Adipose tissue (tissue), 3 donors: Measurements from ENCODE around the gene ADSL. TPM values are rescaled to one million over a fixed set of nuclear protein-coding genes. Genes with fewer than 3 reads are reported as not detected.
"Not testable (repeated sequence)": the region's sequence is repeated elsewhere in the genome, so short reads cannot be mapped to it uniquely, and the experiment has no call there.

Experiments used
- H3K27ac ChIP-seq: one replicate; pipeline ENCODE4 v1.5.1; 2013; ENCODE audit warnings: low read depth, low read length
- WGBS, 3 donors: extraction: QIAGEN DNeasy Blood & Tissue Kit; methylation state at CpG; one replicate each; pipeline ENCODE4 v1.1.7; 2013; 5-methylcytosine and 5-hydroxymethylcytosine counted together
- polyA plus RNA-seq, 3 donors: library from polyadenylated mRNA; stranded (reverse); fragments of 200-250 nt; gene quantifications; one replicate each; pipeline ENCODE4 v1.2.3, GENCODE V29; 2013
- donor health status: healthy with polysubstance abuse.
- donor health status: Bipolar disorder and iron deficiency.
- donor health status: healthy.

The ADSL gene
- polyA plus RNA-seq: 10 to 100 TPM; 38.4 to 44.5 (median 44.0) TPM

DNA sequence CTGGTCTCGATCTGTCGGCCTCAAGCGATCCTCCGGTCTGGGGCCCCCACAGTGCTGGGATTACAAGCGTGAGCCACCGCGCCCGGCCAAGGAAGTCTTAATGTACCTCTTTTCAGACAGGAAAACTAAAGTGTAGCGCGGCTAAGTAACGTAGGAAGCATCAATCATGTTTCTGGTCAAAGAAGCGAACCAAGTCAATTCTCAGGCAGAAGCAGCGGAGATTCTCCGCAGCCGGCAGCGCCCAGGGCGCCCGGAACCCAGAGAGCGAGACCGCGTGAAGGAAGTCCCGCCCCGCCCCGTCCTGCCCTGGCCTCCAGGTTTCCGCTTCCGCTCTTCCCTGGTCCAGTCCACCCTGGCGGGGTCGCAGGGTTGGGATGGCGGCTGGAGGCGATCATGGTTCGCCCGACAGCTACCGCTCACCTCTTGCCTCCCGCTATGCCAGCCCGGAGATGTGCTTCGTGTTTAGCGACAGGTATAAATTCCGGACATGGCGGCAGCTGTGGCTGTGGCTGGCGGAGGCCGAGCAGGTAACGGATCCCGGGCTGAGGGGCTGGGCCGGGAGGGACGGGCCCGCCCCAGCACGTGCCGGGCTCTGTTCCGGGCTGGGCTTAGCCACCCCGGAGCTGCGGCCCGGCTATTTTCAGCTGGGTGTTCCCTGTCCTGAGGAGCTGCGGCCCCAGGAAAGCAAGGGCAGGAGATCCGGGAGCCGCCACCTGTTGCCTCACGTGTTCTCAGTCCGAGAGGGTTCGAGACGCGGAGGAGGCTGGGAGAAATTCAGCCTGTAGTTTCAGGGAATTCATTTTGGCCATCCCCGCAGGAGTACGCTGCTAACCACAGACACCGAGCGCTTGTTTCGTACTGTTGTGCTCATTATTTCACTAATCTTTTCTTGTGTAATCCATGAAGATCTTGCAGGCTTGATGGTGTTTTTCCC, at the start of gene ADSL:
TSS of gene ADSL (plus strand) at position 316 of the 934 bp plus-strand sequence. CDS start at position 375, 59 bp downstream.
- WGBS, 3 donors: 1% methylated on average over 65 of the region's 65 CpGs
- H3K27ac ChIP-seq: no peak within 1 kb of the TSS

GRCh38 chr22:40300316-40300715, 46.0 kb upstream of the ADSL start:
- H3K27ac ChIP-seq: no peak overlapping the region

DNA sequence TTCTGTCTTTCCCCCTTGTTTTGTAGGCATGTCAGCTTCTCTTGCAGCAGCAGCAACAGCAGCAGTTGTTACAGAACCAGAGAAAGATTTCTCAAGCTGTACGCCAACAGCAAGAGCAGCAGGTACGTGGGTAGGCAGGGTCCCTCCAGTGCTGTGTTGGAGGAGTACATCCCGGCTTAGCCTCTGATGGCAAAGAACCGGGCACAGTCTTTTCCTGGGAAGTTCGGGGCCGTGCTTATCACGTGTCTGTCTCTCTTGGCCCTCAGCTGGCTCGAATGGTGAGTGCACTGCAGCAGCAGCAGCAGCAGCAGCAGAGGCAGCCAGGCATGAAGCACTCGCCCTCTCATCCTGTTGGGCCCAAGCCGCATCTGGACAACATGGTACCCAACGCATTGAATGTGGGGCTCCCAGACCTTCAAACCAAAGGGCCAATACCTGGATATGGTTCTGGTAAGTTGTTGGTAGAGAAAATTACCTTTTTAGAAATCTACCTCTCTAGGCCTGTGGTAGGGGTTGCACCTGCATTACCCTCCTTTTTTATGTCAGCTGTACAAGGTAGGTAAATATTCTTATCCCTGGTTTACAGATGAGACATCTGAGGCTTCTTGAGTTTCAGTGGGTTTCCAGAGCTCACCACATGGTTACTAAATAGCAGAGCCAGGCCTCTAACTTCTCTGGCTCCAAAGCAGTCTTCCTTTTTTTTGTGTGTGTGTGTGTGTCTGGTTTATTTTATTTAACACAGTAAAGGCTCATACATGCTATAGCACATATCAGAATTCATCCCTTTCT, 45.2 kb upstream of the ADSL start:
- 91 to 95% (median 92%) methylated on average over 11 of the region's 11 CpGs for WGBS, 3 donors
- no peak overlapping the region for H3K27ac ChIP-seq

GRCh38 chr22:40302149-40302548, 44.2 kb upstream of the ADSL start:
- H3K27ac ChIP-seq: no peak overlapping the region
- WGBS, 3 donors: 96 to 98% (median 97%) methylated on average over 11 of the region's 11 CpGs

- 96 to 98% (median 98%) methylated on average over 5 of the region's 5 CpGs for WGBS, 3 donors
- H3K27ac ChIP-seq: no peak overlapping the region
These were observed 40.7 kb upstream of the ADSL start for GRCh38 chr22:40305625-40306024.

- WGBS, 3 donors: 87 to 95% (median 93%) methylated on average over 6 of the region's 6 CpGs
- H3K27ac ChIP-seq: no peak overlapping the region
These were observed 37.2 kb upstream of the ADSL start for GRCh38 chr22:40308999-40309573.

GRCh38 chr22:40309631-40310030, 36.7 kb upstream of the ADSL start:
- no peak overlapping the region for H3K27ac ChIP-seq

GRCh38 chr22:40310081-40310767, 36.1 kb upstream of the ADSL start:
- H3K27ac ChIP-seq: no peak overlapping the region
- WGBS, 3 donors: 66 to 83% (median 80%) methylated on average over 9 of the region's 9 CpGs

GRCh38 chr22:40310768-40311120, 35.6 kb upstream of the ADSL start:
- 73 to 85% (median 82%) methylated on average over 5 of the region's 5 CpGs for WGBS, 3 donors
- H3K27ac ChIP-seq: no peak overlapping the region

- 97 to 98% (median 97%) methylated on average over 12 of the region's 12 CpGs for WGBS, 3 donors
- not testable (repeated sequence) for H3K27ac ChIP-seq
These were observed 34.7 kb upstream of the ADSL start for GRCh38 chr22:40311646-40312045.

GRCh38 chr22:40312050-40312449, 34.2 kb upstream of the ADSL start:
- 80 to 90% (median 85%) methylated on average over 2 of the region's 2 CpGs for WGBS, 3 donors
- H3K27ac ChIP-seq: no peak overlapping the region

GRCh38 chr22:40313007-40313406, 33.3 kb upstream of the ADSL start:
- 22 to 65% (median 27%) methylated on average over 2 of the region's 2 CpGs for WGBS, 3 donors
- H3K27ac ChIP-seq: no peak overlapping the region

GRCh38 chr22:40314041-40314440, 32.3 kb upstream of the ADSL start:
- H3K27ac ChIP-seq: no peak overlapping the region

DNA sequence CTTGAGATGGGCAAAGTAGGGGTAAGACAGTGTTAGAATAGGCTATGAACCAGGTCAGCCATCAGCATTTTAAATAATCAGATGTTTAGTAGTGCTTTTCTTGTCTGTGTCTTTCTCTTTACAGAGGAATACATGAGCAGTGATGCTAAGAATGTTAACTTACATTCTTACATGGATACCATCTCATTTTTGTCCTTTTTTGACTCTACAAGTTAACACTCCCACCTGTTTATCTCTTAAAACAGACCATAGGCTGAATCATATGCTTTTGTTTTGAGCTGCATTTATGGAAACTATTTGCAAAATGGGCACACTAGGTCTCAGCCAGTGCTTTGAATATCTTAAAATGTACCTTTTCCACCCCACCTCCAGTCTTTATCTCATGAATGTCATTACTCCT, 25.6 kb upstream of the ADSL start:
- no peak overlapping the region for H3K27ac ChIP-seq

- 70 to 75% (median 71%) methylated on average over 5 of the region's 5 CpGs for WGBS, 3 donors
- no peak overlapping the region for H3K27ac ChIP-seq
These were observed 24.3 kb upstream of the ADSL start for GRCh38 chr22:40322021-40322420.

DNA sequence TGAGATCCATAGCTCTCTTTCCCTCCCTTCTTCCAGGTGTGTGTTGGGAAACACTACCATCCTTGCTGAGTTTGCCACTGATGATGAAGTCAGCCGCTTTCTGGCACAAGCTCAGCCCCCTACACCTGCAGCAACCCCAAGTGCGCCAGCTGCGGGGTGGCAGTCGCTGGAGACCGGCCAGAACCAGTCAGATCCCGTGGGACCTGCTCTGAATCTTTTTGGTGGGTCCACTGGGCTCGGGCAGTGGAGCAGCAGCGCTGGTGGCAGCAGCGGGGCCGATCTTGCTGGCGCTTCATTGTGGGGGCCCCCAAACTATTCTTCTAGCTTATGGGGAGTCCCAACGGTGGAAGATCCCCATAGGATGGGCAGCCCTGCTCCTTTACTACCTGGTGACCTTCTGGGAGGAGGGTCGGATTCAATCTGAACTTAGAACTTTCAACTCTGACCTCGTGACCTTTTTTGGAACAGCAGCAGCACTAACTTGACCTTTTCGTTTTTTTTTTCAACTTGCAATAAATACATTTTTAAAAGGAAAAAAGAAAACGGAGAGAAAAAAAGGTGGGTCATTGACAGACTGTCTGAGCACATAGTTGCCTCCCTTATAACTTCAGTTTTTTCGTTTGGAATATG, 23.4 kb upstream of the ADSL start:
- 90 to 92% (median 90%) methylated on average over 17 of the region's 17 CpGs for WGBS, 3 donors
- H3K27ac ChIP-seq: no peak overlapping the region

DNA sequence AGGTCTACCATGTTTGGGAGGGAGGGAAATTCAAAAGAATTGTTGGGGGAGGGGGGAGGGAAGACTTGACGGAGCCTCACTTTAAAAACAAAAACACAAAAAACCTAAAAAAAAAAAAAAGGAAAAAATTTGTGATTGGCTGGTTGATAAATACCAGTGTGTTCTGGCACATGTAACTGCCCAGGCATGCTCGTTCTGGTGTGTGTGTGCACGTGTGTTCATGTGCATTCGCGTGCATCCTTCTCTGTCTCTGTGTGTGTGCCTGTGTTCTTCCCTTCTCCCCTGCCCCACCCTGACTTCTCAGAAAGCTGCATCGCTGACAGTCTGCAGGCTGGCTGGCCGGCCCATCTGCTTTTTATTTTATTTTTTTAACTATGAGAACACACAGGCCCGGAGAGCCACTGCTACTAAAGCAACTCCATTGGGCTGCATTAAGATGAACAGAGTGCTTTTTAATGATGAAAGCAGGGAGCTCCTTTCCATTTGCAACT, 22.6 kb upstream of the ADSL start:
- WGBS, 3 donors: 71 to 83% (median 74%) methylated on average over 8 of the region's 8 CpGs
- no peak overlapping the region for H3K27ac ChIP-seq
